Mesenchymal stem cell (in vitro differentiated cells and primary cell): ENCODE measurements around the gene SH3PXD2A.

Source experiments
- DNase-seq: peaks from one replicate; pipeline ENCODE4 v3.0.0-alpha.2; 2013
- H2AFZ ChIP-seq: one replicate; pipeline ENCODE4 v1.6.1; 2013; ENCODE audit warnings: low read depth, mild to moderate bottlenecking, control low read depth, inconsistent platforms, low read length, moderate library complexity
- H2AK5ac ChIP-seq: 2 replicates; pipeline ENCODE4 v1.6.1; 2013; ENCODE audit warnings: low read length, moderate library complexity, mild to moderate bottlenecking, inconsistent platforms; ENCODE audit not compliant: severe bottlenecking
- H2BK120ac ChIP-seq: one replicate; pipeline ENCODE4 v1.6.1; 2013; ENCODE audit warnings: low read depth, mild to moderate bottlenecking, inconsistent platforms, low read length, moderate library complexity
- H2BK12ac ChIP-seq, 2 experiments: one replicate each; pipeline ENCODE4 v1.6.1; 2013; ENCODE audit warnings: inconsistent platforms in 2 of 2, low read length in 2 of 2, mild to moderate bottlenecking in 2 of 2, moderate library complexity in 2 of 2, control low read depth in 1 of 2
- H2BK15ac ChIP-seq: one replicate; pipeline ENCODE4 v1.6.1; 2013; ENCODE audit warnings: mild to moderate bottlenecking, low read depth, inconsistent platforms; ENCODE audit not compliant: poor library complexity, severe bottlenecking
- H2BK5ac ChIP-seq: 2 replicates; pipeline ENCODE4 v1.6.1; 2013; ENCODE audit warnings: low read depth, mild to moderate bottlenecking, low read length, control low read depth, inconsistent platforms; ENCODE audit not compliant: poor library complexity, severe bottlenecking
- H3K14ac ChIP-seq, 2 experiments: one replicate each; pipeline ENCODE4 v1.6.1; 2013; ENCODE audit warnings: inconsistent platforms in 2 of 2, low read length in 2 of 2, control low read depth in 1 of 2, mild to moderate bottlenecking in 1 of 2, moderate library complexity in 1 of 2
- H3K18ac ChIP-seq, 2 experiments: one replicate each; pipeline ENCODE4 v1.6.1; 2013; ENCODE audit warnings: inconsistent platforms in 2 of 2, low read length in 2 of 2, control low read depth in 1 of 2, low read depth in 1 of 2, mild to moderate bottlenecking in 1 of 2
- H3K23ac ChIP-seq, 2 experiments: one replicate each; pipeline ENCODE4 v1.6.1; 2013; ENCODE audit warnings: inconsistent platforms in 2 of 2, low read length in 2 of 2, mild to moderate bottlenecking in 2 of 2, moderate library complexity in 2 of 2, control low read depth in 1 of 2
- H3K27ac ChIP-seq: 2 replicates; pipeline ENCODE4 v1.5.1; 2013; ENCODE audit warnings: mild to moderate bottlenecking, moderate library complexity, low read length, control low read depth, inconsistent platforms; ENCODE audit not compliant: poor library complexity, severe bottlenecking
- H3K27me3 ChIP-seq, 2 experiments: 2 replicates each; pipeline versions ENCODE4 v1.6.1 to v1.7.0; 2013; ENCODE audit warnings: low read length in 2 of 2, mild to moderate bottlenecking in 2 of 2, moderate library complexity in 2 of 2, control low read depth in 1 of 2, inconsistent platforms in 1 of 2; ENCODE audit not compliant: control insufficient read depth in 1 of 2, insufficient read depth in 1 of 2
- H3K36me3 ChIP-seq, 2 experiments: 2 replicates each; pipeline versions ENCODE4 v1.6.1 to v1.7.0; 2013; ENCODE audit warnings: low read length in 2 of 2, control low read depth in 1 of 2, inconsistent platforms in 1 of 2, low read depth in 1 of 2, mild to moderate bottlenecking in 1 of 2; ENCODE audit not compliant: insufficient read depth in 2 of 2, control insufficient read depth in 1 of 2
- H3K4ac ChIP-seq, 2 experiments: one replicate each; pipeline ENCODE4 v1.6.1; 2013; ENCODE audit warnings: inconsistent platforms in 2 of 2, low read length in 2 of 2, mild to moderate bottlenecking in 2 of 2, moderate library complexity in 2 of 2, control low read depth in 1 of 2, low read depth in 1 of 2
- H3K4me1 ChIP-seq: 2 replicates; pipeline ENCODE4 v1.6.1; 2013; ENCODE audit warnings: low read depth, low read length, control low read depth; ENCODE audit not compliant: control insufficient read depth, insufficient read depth
- H3K4me2 ChIP-seq: 2 replicates; pipeline ENCODE4 v1.6.1; 2013; ENCODE audit warnings: low read length, mild to moderate bottlenecking, inconsistent platforms; ENCODE audit not compliant: poor library complexity, severe bottlenecking
- H3K4me3 ChIP-seq, 2 experiments: 2 replicates each; pipeline versions ENCODE4 v1.5.1 to v1.7.0; 2013; ENCODE audit warnings: low read length in 2 of 2, mild to moderate bottlenecking in 2 of 2, control low read depth in 1 of 2, low read depth in 1 of 2; ENCODE audit not compliant: insufficient read depth in 1 of 2
- H3K79me1 ChIP-seq: replicated peaks from 2 replicates; pipeline ENCODE4 v1.6.1; 2013; ENCODE audit warnings: mild to moderate bottlenecking, control low read depth, low read length, inconsistent platforms; ENCODE audit not compliant: poor library complexity, severe bottlenecking
- H3K9ac ChIP-seq: 2 replicates; pipeline ENCODE4 v1.7.0; 2013; ENCODE audit warnings: mild to moderate bottlenecking, low read length, moderate library complexity
- H3K9me3 ChIP-seq: 2 replicates; pipeline ENCODE4 v1.7.0; 2013; ENCODE audit warnings: mild to moderate bottlenecking, low read length; ENCODE audit not compliant: control insufficient read depth
- H4K8ac ChIP-seq: one replicate; pipeline ENCODE4 v1.6.1; 2013; ENCODE audit warnings: inconsistent platforms, mild to moderate bottlenecking, low read length, moderate library complexity
- H4K91ac ChIP-seq: one replicate; pipeline ENCODE4 v1.6.1; 2013; ENCODE audit warnings: mild to moderate bottlenecking, low read length, inconsistent platforms
- WGBS: methylation state at CpG from one replicate; pipeline ENCODE4 v1.1.7; 2013; ENCODE audit warnings: mixed read lengths; 5-methylcytosine and 5-hydroxymethylcytosine counted together

SH3PXD2A gene

GRCh38 chr10:103683851-103684250 is 171.5 kb downstream of the SH3PXD2A start:
- Histone ChIP-seq H3K14ac (no peak overlapping the region), H3K27me3 (peaks cover 0 to 8% of the 10 kb centered on the region in 2 experiments), H4K91ac (no peak overlapping the region), H3K18ac (no peak overlapping the region), H3K27ac (no peak overlapping the region), H2BK12ac (no peak overlapping the region), H2BK120ac (no peak overlapping the region), H3K4me2 (no peak overlapping the region), H2BK15ac (no peak overlapping the region), H3K4ac (no peak overlapping the region), H3K23ac (no peak overlapping the region), H2AK5ac (no peak overlapping the region), H3K9ac (no peak overlapping the region), H3K4me1 (peaks cover 10% of the 10 kb centered on the region), H2BK5ac (no peak overlapping the region), H3K79me1 (no peaks in the 10 kb centered on the region), H3K36me3 (peaks cover 0 to 3% of the 10 kb centered on the region in 2 experiments), H4K8ac (no peak overlapping the region), H3K9me3 (no peaks in the 10 kb centered on the region), H2AFZ (no peak overlapping the region), H3K4me3 (no peak overlapping the region)
- DNase-seq: no peak
- WGBS: 95% methylated on average over 4 of the region's 4 CpGs

- no peaks in the 10 kb centered on the region for H3K27me3 ChIP-seq
- no peak overlapping the region for H2AFZ ChIP-seq
- no peak overlapping the region for H3K18ac ChIP-seq
- no peak overlapping the region for H2BK120ac ChIP-seq
- H3K4me1 ChIP-seq: peaks cover 20% of the 10 kb centered on the region
- H3K4ac ChIP-seq: no peak overlapping the region
- H3K9me3 ChIP-seq: no peaks in the 10 kb centered on the region
- H3K4me3 ChIP-seq: no peak overlapping the region
- no peak overlapping the region for H4K91ac ChIP-seq
- 94% methylated on average over 12 of the region's 12 CpGs for WGBS
- no peak overlapping the region for H4K8ac ChIP-seq
- H3K4me2 ChIP-seq: no peak overlapping the region
- H3K14ac ChIP-seq: no peak overlapping the region
- H3K36me3 ChIP-seq: peaks cover 0 to 3% of the 10 kb centered on the region in 2 experiments
- no peak overlapping the region for H3K27ac ChIP-seq
- H3K9ac ChIP-seq: no peak overlapping the region
- no peak overlapping the region for H2BK12ac ChIP-seq
- H2AK5ac ChIP-seq: no peak overlapping the region
- H2BK15ac ChIP-seq: no peak overlapping the region
- no peak overlapping the region for H3K23ac ChIP-seq
- no peak for DNase-seq
- H2BK5ac ChIP-seq: no peak overlapping the region
- no peaks in the 10 kb centered on the region for H3K79me1 ChIP-seq
Observed at GRCh38 chr10:103682631-103683030, 172.7 kb downstream of the SH3PXD2A start.

- no peak overlapping the region for H3K18ac ChIP-seq
- no peaks in the 10 kb centered on the region for H3K79me1 ChIP-seq
- no peak overlapping the region for H2BK5ac ChIP-seq
- H3K9me3 ChIP-seq: no peaks in the 10 kb centered on the region
- no peak overlapping the region for H2AFZ ChIP-seq
- no peak overlapping the region for H3K4me3 ChIP-seq
- H3K9ac ChIP-seq: no peak overlapping the region
- H3K14ac ChIP-seq: no peak overlapping the region
- no peaks in the 10 kb centered on the region for H3K27me3 ChIP-seq
- no peak overlapping the region for H4K91ac ChIP-seq
- no peak overlapping the region for H3K23ac ChIP-seq
- no peak for DNase-seq
- H3K4me2 ChIP-seq: no peak overlapping the region
- H2BK120ac ChIP-seq: no peak overlapping the region
- H3K4ac ChIP-seq: no peak overlapping the region
- peaks cover 0 to 3% of the 10 kb centered on the region in 2 experiments for H3K36me3 ChIP-seq
- H2BK12ac ChIP-seq: no peak overlapping the region
- peaks cover 23% of the 10 kb centered on the region for H3K4me1 ChIP-seq
- no peak overlapping the region for H2AK5ac ChIP-seq
- no peak overlapping the region for H4K8ac ChIP-seq
- H3K27ac ChIP-seq: no peak overlapping the region
- H2BK15ac ChIP-seq: no peak overlapping the region
- 95% methylated on average over 29 of the region's 29 CpGs for WGBS
Observed at GRCh38 chr10:103681617-103682399, 173.6 kb downstream of the SH3PXD2A start.

- H2AK5ac ChIP-seq: no peak overlapping the region
- H3K4me1 ChIP-seq: peaks cover 28% of the 10 kb centered on the region
- H2BK5ac ChIP-seq: no peak overlapping the region
- no peak overlapping the region for H2BK120ac ChIP-seq
- no peak overlapping the region for H2AFZ ChIP-seq
- no peak overlapping the region for H3K23ac ChIP-seq
- no peak overlapping the region for H3K4me2 ChIP-seq
- H3K18ac ChIP-seq: no peak overlapping the region
- peak overlapping the region; percentile 30 for H3K9ac ChIP-seq
- H4K91ac ChIP-seq: no peak overlapping the region
- no peak overlapping the region for H2BK15ac ChIP-seq
- H3K79me1 ChIP-seq: no peaks in the 10 kb centered on the region
- no peak overlapping the region for H3K4me3 ChIP-seq
- no peaks in the 10 kb centered on the region for H3K9me3 ChIP-seq
- H2BK12ac ChIP-seq: no peak overlapping the region
- no peak for DNase-seq
- H3K27me3 ChIP-seq: no peaks in the 10 kb centered on the region
- H3K4ac ChIP-seq: no peak overlapping the region
- no peak overlapping the region for H4K8ac ChIP-seq
- no peak overlapping the region for H3K14ac ChIP-seq
- no peak overlapping the region for H3K27ac ChIP-seq
- WGBS: 92% methylated on average over 6 of the region's 6 CpGs
- H3K36me3 ChIP-seq: peaks cover 0 to 3% of the 10 kb centered on the region in 2 experiments
Observed at GRCh38 chr10:103680869-103681236, 174.5 kb downstream of the SH3PXD2A start.
